Measurements from ENCODE around the gene ARID3A.

ARID3A gene

DNA sequence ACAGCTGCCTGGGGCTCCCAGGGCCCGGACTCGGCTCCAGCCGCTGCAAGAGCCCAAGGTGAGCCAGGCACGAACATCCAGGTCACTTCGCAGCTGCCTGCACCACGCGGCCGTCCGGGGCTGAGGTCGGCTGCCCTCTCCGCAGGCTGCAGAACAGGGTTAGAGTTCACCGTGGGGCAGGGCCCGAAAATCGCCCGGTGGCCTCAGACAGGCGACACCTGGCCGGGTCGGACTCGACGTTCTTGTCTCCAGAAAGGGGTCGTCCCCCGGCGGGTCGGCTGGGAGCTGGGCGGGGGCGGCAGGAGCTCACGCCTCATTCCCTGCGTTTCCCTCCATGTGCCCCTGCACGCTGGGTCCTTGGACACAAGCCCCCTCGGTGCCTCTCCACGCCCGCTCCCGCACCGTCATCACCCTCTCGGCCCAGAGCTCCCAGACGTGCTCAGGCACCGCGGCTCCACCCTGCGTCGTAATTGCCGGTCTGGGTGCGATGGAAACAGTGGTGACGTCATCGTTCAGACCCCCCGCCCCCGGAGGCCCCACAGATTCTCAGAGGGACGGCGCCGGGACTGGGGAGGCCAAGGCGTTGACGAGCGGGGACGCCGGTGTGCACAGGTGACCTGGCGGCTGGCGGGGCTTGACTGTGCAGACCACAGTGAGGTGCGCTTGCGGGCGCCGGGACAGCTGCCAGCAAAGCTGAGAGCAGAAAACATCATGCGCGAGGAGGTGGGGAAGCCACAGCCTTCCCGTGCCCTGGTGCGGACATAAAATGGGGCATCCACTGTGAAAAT, 70.4 kb downstream of the ARID3A start:
- no peaks in the 10 kb centered on the region for H4K20me1 ChIP-seq (ENCODE audit: insufficient read depth, low read length, poor library complexity, severe bottlenecking)
- H3K9me3 ChIP-seq (ENCODE audit: insufficient read depth, low read depth, low read length): no peaks in the 10 kb centered on the region
- no peak overlapping the region for H2AFZ ChIP-seq (ENCODE audit: low read length)
- no peaks in the 10 kb centered on the region for H3K27me3 ChIP-seq (ENCODE audit: insufficient read depth, low read length, poor library complexity, severe bottlenecking)
- no peaks in the 10 kb centered on the region; the same call in 1 of the 2 replicates for H3K36me3 ChIP-seq (ENCODE audit: insufficient read depth, low read length)
- no peaks in the 10 kb centered on the region for H3K4me1 ChIP-seq (ENCODE audit: insufficient read depth, low read length, poor library complexity, severe bottlenecking)
- no peaks in the 10 kb centered on the region for H3K79me2 ChIP-seq (ENCODE audit: insufficient read depth, low read length)
- no peak overlapping the region for H3K9ac ChIP-seq (ENCODE audit: low read depth, low read length, poor library complexity, severe bottlenecking)
- no peaks in the 10 kb centered on the region; the same call in 1 of the 2 replicates for H3F3A ChIP-seq (ENCODE audit: low read depth)
- no peaks in the 10 kb centered on the region for H3K9me2 ChIP-seq (replicated peaks; ENCODE audit: low read depth, low read length)
- no peak overlapping the region for H3K4me2 ChIP-seq (ENCODE audit: low read depth, low read length, poor library complexity, severe bottlenecking)
- TF ChIP-seq EZH2phosphoT487 (IDR thresholded peaks at IDR 0.05; ENCODE audit: borderline replicate concordance): no peak
- TF ChIP-seq, protein P1, sequence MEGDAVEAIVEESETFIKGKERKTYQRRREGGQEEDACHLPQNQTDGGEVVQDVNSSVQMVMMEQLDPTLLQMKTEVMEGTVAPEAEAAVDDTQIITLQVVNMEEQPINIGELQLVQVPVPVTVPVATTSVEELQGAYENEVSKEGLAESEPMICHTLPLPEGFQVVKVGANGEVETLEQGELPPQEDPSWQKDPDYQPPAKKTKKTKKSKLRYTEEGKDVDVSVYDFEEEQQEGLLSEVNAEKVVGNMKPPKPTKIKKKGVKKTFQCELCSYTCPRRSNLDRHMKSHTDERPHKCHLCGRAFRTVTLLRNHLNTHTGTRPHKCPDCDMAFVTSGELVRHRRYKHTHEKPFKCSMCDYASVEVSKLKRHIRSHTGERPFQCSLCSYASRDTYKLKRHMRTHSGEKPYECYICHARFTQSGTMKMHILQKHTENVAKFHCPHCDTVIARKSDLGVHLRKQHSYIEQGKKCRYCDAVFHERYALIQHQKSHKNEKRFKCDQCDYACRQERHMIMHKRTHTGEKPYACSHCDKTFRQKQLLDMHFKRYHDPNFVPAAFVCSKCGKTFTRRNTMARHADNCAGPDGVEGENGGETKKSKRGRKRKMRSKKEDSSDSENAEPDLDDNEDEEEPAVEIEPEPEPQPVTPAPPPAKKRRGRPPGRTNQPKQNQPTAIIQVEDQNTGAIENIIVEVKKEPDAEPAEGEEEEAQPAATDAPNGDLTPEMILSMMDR (conservative IDR thresholded peaks at IDR 0.05; ENCODE audit: low read length): no peak
- H3K4me3 ChIP-seq (ENCODE audit: low read length, poor library complexity, severe bottlenecking): no peak overlapping the region

DNA sequence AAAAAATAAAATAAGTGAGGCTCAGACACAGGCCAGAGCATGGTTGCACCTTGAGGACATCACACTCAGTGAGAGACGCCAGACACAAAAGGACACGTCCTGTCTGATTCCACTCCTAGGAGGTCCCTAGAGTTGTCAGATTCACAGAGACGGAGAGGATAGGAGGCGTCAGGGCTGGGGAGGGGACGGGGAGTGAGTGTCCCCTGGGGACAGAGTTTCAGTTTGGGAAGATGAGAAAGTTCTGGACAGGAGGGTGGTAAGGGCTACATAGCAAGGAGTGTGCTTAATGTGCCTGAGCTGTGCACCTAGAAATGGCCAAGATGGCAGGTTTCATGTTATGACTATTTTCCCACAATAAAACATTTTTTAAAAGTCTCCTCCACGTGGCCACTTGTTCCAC, 72.2 kb downstream of the ARID3A start:
- no peaks in the 10 kb centered on the region for H3K9me3 ChIP-seq (ENCODE audit: insufficient read depth, low read depth, low read length)
- H3K4me2 ChIP-seq (ENCODE audit: low read depth, low read length, poor library complexity, severe bottlenecking): no peak overlapping the region
- no peak overlapping the region for H3K4me3 ChIP-seq (ENCODE audit: low read length, poor library complexity, severe bottlenecking)
- no peaks in the 10 kb centered on the region for H3K79me2 ChIP-seq (ENCODE audit: insufficient read depth, low read length)
- no peaks in the 10 kb centered on the region for H4K20me1 ChIP-seq (ENCODE audit: insufficient read depth, low read length, poor library complexity, severe bottlenecking)
- no peaks in the 10 kb centered on the region for H3K9me2 ChIP-seq (replicated peaks; ENCODE audit: low read depth, low read length)
- no peak overlapping the region for H3K9ac ChIP-seq (ENCODE audit: low read depth, low read length, poor library complexity, severe bottlenecking)
- no peaks in the 10 kb centered on the region; the same call in 1 of the 2 replicates for H3K36me3 ChIP-seq (ENCODE audit: insufficient read depth, low read length)
- H3K4me1 ChIP-seq (ENCODE audit: insufficient read depth, low read length, poor library complexity, severe bottlenecking): no peaks in the 10 kb centered on the region
- H2AFZ ChIP-seq (ENCODE audit: low read length): no peak overlapping the region
- H3F3A ChIP-seq (ENCODE audit: low read depth): no peaks in the 10 kb centered on the region; the same call in 1 of the 2 replicates
- TF ChIP-seq, protein P1 (conservative IDR thresholded peaks at IDR 0.05; ENCODE audit: low read length): no peak
- no peak for TF ChIP-seq EZH2phosphoT487 (IDR thresholded peaks at IDR 0.05; ENCODE audit: borderline replicate concordance)
- no peaks in the 10 kb centered on the region for H3K27me3 ChIP-seq (ENCODE audit: insufficient read depth, low read length, poor library complexity, severe bottlenecking)

DNA sequence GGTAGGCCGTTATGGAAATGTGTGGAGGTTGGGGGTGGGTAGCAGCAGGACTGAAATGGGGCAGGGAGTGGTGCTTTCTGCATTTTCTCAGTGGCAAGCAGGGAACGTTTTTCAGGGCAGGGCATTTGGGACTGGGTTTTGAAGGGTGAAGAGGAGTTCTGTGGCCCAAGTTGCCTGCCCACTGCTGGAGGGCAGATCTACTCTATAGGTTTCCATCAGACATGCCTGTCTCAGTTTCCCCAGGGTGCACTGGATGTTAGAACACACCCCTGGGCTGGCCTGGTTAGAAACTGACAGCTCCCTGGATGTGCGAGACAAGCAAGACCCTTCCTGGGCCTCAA, 73.5 kb downstream of the ARID3A start:
- H2AFZ ChIP-seq (ENCODE audit: low read length): no peak overlapping the region
- H4K20me1 ChIP-seq (ENCODE audit: insufficient read depth, low read length, poor library complexity, severe bottlenecking): no peaks in the 10 kb centered on the region
- no peaks in the 10 kb centered on the region; the same call in 1 of the 2 replicates for H3F3A ChIP-seq (ENCODE audit: low read depth)
- H3K4me3 ChIP-seq (ENCODE audit: low read length, poor library complexity, severe bottlenecking): no peak overlapping the region
- H3K9me2 ChIP-seq (replicated peaks; ENCODE audit: low read depth, low read length): no peaks in the 10 kb centered on the region
- no peaks in the 10 kb centered on the region for H3K9me3 ChIP-seq (ENCODE audit: insufficient read depth, low read depth, low read length)
- TF ChIP-seq, protein P1 (conservative IDR thresholded peaks at IDR 0.05; ENCODE audit: low read length): no peak
- no peak overlapping the region for H3K9ac ChIP-seq (ENCODE audit: low read depth, low read length, poor library complexity, severe bottlenecking)
- no peaks in the 10 kb centered on the region for H3K4me1 ChIP-seq (ENCODE audit: insufficient read depth, low read length, poor library complexity, severe bottlenecking)
- no peaks in the 10 kb centered on the region for H3K79me2 ChIP-seq (ENCODE audit: insufficient read depth, low read length)
- H3K36me3 ChIP-seq (ENCODE audit: insufficient read depth, low read length): no peaks in the 10 kb centered on the region; the same call in 1 of the 2 replicates
- no peak overlapping the region for H3K4me2 ChIP-seq (ENCODE audit: low read depth, low read length, poor library complexity, severe bottlenecking)
- H3K27me3 ChIP-seq (ENCODE audit: insufficient read depth, low read length, poor library complexity, severe bottlenecking): no peaks in the 10 kb centered on the region

Data from Loucy (cell line).